DND-41 (cell line): Measurements from ENCODE around the gene ANXA4.

Experiments used
- EZH2 ChIP-seq: IDR thresholded peaks from 3 replicates; pipeline ENCODE4 v1.6.1; 2012; ENCODE audit warnings: borderline replicate concordance, low read depth, mild to moderate bottlenecking, moderate library complexity, low read length, inconsistent platforms; ENCODE audit not compliant: severe bottlenecking
- TF ChIP-seq, protein P1 (sequence below): IDR thresholded peaks from 2 replicates; pipeline ENCODE4 v1.5.1; 2012; ENCODE audit warnings: borderline replicate concordance, low read length, moderate library complexity, mild to moderate bottlenecking; ENCODE audit not compliant: poor library complexity, severe bottlenecking; ENCODE audit errors: extremely low read depth

DNA sequence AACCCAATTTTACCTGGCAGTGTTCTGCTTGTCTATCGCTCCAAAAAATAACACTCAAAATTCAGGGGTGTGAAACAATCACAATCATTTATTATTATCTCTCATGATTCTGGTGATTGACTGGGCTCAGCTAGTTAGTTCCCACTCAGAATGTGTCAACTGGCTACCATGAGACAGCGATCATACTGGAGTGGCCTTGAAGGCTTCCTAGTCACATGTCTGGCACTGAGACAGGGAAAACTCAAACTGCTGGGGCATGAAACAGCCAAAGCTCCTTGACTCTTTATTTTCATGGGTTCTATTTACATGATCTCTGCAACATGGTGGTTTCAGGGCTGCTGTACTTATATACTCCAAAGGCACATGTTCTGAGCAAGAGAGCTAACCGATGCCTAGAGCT, 6.2 kb upstream of the ANXA4 start:
- TF ChIP-seq, protein P1, sequence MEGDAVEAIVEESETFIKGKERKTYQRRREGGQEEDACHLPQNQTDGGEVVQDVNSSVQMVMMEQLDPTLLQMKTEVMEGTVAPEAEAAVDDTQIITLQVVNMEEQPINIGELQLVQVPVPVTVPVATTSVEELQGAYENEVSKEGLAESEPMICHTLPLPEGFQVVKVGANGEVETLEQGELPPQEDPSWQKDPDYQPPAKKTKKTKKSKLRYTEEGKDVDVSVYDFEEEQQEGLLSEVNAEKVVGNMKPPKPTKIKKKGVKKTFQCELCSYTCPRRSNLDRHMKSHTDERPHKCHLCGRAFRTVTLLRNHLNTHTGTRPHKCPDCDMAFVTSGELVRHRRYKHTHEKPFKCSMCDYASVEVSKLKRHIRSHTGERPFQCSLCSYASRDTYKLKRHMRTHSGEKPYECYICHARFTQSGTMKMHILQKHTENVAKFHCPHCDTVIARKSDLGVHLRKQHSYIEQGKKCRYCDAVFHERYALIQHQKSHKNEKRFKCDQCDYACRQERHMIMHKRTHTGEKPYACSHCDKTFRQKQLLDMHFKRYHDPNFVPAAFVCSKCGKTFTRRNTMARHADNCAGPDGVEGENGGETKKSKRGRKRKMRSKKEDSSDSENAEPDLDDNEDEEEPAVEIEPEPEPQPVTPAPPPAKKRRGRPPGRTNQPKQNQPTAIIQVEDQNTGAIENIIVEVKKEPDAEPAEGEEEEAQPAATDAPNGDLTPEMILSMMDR = no peak
- no peak for TF ChIP-seq EZH2
